ENCODE measurements around the gene SLC25A30.
"Not testable (repeated sequence)": the region's sequence is repeated elsewhere in the genome, so short reads cannot be mapped to it uniquely, and the experiment has no call there.

The SLC25A30 gene

GRCh38 chr13:45391128-45391527 is 27.0 kb downstream of the SLC25A30 start:
- not testable (repeated sequence) for DNase-seq

- not testable (repeated sequence) for DNase-seq
Observed at GRCh38 chr13:45390348-45390747, 27.8 kb downstream of the SLC25A30 start.

GRCh38 chr13:45388664-45389063 is 29.5 kb downstream of the SLC25A30 start:
- no peak for DNase-seq

GRCh38 chr13:45386892-45387575 is 31.1 kb downstream of the SLC25A30 start:
- DNase-seq = not testable (repeated sequence)

GRCh38 chr13:45385907-45386553 is 32.1 kb downstream of the SLC25A30 start:
- DNase-seq = no peak

- DNase-seq = no peak
Observed at GRCh38 chr13:45385320-45385719, 32.9 kb downstream of the SLC25A30 start.

- no peak for DNase-seq
Observed at GRCh38 chr13:45384474-45385174, 33.5 kb downstream of the SLC25A30 start.

- DNase-seq = not testable (repeated sequence)
Observed at GRCh38 chr13:45382739-45383138, 35.4 kb downstream of the SLC25A30 start.

- DNase-seq = no peak
Observed at GRCh38 chr13:45381196-45381595, 37.0 kb downstream of the SLC25A30 start.

- DNase-seq = not testable (repeated sequence)
Observed at GRCh38 chr13:45380708-45381107, 37.5 kb downstream of the SLC25A30 start.

- DNase-seq = not testable (repeated sequence)
Observed at GRCh38 chr13:45379516-45379915, 38.7 kb downstream of the SLC25A30 start.

- not testable (repeated sequence) for DNase-seq
Observed at GRCh38 chr13:45378786-45379185, 39.4 kb downstream of the SLC25A30 start.

GRCh38 chr13:45377314-45377713 is 40.9 kb downstream of the SLC25A30 start:
- DNase-seq = not testable (repeated sequence)

- not testable (repeated sequence) for DNase-seq
Observed at GRCh38 chr13:45376651-45377050, 41.5 kb downstream of the SLC25A30 start.

GRCh38 chr13:45374917-45375316 is 43.3 kb downstream of the SLC25A30 start:
- DNase-seq = peak in 1 of 2 experiments; percentile 32

GRCh38 chr13:45373162-45373547 is 45.0 kb downstream of the SLC25A30 start:
- DNase-seq = no peak

- no peak for DNase-seq
Observed at GRCh38 chr13:45372189-45373161, 45.7 kb downstream of the SLC25A30 start.

- DNase-seq = no peak
Observed at GRCh38 chr13:45370922-45371406, 47.2 kb downstream of the SLC25A30 start.

- DNase-seq = no peak
Observed at GRCh38 chr13:45369116-45369515, 49.1 kb downstream of the SLC25A30 start.

- no peak for DNase-seq
Observed at GRCh38 chr13:45368571-45368970, 49.6 kb downstream of the SLC25A30 start.

- DNase-seq = no peak
Observed at GRCh38 chr13:45368005-45368404, 50.2 kb downstream of the SLC25A30 start.

GRCh38 chr13:45367358-45367757 is 50.8 kb downstream of the SLC25A30 start:
- no peak for DNase-seq

GRCh38 chr13:45365558-45365885 is 52.7 kb downstream of the SLC25A30 start:
- no peak for DNase-seq
